Suprapubic skin (tissue), 4 donors: ENCODE data around the gene ETV6.

Experiments used
- POLR2A ChIP-seq, 2 donors: fragments of 450-650 bp; IDR thresholded peaks; one replicate each; pipeline ENCODE4 v1.6.1; 2017; ENCODE audit warnings: antibody characterized with exemption in 2 of 2, mild to moderate bottlenecking in 2 of 2, moderate library complexity in 2 of 2
- POLR2AphosphoS5 ChIP-seq, 3 donors: sonication (generic); formaldehyde crosslinking; IDR thresholded peaks; one replicate each; pipeline ENCODE4 v1.6.1; 2017; ENCODE audit warnings: antibody characterized with exemption in 3 of 3
- TF ChIP-seq, protein P1 (sequence below), 2 donors: fragments of 200-600 bp in 1 of 2; fragments of 450-650 bp in 1 of 2; sonication (generic) in 1 of 2; IDR thresholded peaks; one replicate each; pipeline ENCODE4 v1.5.1; 2016 to 2019; ENCODE audit warnings: antibody characterized with exemption in 2 of 2, mild to moderate bottlenecking in 1 of 2, moderate library complexity in 1 of 2

DNA sequence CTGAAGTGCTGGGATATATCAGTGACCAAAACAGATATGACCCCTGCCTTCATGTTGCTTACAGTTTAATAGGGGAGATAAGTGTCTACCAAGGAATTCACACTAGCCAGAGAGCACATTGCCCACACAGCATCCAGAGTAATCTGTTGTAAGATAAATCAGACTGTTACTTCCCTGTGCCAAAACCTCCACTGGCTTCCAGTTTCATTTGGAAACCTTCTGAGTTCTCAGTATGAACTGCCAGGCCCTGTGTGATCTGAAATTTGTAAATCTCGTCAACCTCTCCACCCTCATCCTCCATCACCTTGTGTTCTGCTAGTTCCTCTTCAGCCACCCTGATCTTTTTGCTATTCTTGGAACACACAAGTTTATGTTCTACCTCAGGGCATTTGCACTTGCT is 154.7 kb downstream of the ETV6 start:
- TF ChIP-seq, protein P1, sequence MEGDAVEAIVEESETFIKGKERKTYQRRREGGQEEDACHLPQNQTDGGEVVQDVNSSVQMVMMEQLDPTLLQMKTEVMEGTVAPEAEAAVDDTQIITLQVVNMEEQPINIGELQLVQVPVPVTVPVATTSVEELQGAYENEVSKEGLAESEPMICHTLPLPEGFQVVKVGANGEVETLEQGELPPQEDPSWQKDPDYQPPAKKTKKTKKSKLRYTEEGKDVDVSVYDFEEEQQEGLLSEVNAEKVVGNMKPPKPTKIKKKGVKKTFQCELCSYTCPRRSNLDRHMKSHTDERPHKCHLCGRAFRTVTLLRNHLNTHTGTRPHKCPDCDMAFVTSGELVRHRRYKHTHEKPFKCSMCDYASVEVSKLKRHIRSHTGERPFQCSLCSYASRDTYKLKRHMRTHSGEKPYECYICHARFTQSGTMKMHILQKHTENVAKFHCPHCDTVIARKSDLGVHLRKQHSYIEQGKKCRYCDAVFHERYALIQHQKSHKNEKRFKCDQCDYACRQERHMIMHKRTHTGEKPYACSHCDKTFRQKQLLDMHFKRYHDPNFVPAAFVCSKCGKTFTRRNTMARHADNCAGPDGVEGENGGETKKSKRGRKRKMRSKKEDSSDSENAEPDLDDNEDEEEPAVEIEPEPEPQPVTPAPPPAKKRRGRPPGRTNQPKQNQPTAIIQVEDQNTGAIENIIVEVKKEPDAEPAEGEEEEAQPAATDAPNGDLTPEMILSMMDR (IDR thresholded peaks at IDR 0.05): no peak
- TF ChIP-seq POLR2AphosphoS5 (IDR thresholded peaks at IDR 0.05) (no peak), POLR2A (IDR thresholded peaks at IDR 0.05) (no peak)
